ENCODE data around the gene TRPC6. TPM values are rescaled to one million over a fixed set of nuclear protein-coding genes. Genes with fewer than 3 reads are reported as not detected.

TRPC6 gene
- total RNA-seq, 4 donors from 2014 or later = 1.9 to 14.0 (median 3.9) TPM

DNA sequence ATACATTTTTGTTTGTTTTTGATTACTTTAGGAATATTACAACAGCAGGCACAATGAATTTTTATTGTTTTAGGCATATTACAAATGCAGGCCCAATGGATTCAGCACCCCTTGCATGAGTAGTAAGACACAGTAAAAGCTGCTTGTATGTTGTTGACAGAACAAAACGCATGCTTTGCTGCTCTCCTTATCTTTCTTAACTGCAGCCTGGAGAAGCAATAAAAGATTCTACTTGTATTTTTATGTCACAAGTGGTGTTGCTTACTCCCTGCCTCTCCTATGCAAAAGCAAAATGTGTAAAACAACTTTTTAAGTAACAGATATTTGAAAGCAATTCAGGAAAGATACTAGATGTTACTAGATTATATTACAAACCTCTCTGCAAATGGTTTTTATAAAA is 73.9 kb downstream of the TRPC6 start:
- ATAC-seq (ENCODE audit: low FRiP score) (no peak), DNase-seq (ENCODE audit: low spot score) (no peak)
- TF ChIP-seq, protein P1, sequence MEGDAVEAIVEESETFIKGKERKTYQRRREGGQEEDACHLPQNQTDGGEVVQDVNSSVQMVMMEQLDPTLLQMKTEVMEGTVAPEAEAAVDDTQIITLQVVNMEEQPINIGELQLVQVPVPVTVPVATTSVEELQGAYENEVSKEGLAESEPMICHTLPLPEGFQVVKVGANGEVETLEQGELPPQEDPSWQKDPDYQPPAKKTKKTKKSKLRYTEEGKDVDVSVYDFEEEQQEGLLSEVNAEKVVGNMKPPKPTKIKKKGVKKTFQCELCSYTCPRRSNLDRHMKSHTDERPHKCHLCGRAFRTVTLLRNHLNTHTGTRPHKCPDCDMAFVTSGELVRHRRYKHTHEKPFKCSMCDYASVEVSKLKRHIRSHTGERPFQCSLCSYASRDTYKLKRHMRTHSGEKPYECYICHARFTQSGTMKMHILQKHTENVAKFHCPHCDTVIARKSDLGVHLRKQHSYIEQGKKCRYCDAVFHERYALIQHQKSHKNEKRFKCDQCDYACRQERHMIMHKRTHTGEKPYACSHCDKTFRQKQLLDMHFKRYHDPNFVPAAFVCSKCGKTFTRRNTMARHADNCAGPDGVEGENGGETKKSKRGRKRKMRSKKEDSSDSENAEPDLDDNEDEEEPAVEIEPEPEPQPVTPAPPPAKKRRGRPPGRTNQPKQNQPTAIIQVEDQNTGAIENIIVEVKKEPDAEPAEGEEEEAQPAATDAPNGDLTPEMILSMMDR (IDR thresholded peaks at IDR 0.05) = no peak

DNA sequence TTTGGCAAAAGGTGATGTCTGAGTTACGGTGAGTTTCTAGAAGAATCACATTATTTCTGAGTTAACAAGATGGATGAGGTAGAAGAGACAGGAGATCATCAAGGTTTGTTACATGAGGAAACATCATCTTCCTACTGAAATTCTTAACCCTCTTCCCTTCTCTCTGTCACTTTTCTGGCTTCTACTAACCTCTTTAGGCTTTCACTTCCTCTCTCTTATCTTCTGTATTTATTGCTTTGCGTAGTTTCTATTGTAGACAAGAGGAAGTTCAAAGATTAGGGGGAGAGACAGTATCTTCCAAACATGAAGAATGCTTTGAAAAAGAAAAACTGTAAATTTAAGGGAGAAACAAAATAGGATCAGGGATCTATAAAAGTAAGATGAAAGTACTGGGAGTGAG is 75.4 kb downstream of the TRPC6 start:
- ATAC-seq (ENCODE audit: low FRiP score) (no peak), DNase-seq (ENCODE audit: low spot score) (no peak)
- TF ChIP-seq, protein P1 (IDR thresholded peaks at IDR 0.05) = no peak

DNA sequence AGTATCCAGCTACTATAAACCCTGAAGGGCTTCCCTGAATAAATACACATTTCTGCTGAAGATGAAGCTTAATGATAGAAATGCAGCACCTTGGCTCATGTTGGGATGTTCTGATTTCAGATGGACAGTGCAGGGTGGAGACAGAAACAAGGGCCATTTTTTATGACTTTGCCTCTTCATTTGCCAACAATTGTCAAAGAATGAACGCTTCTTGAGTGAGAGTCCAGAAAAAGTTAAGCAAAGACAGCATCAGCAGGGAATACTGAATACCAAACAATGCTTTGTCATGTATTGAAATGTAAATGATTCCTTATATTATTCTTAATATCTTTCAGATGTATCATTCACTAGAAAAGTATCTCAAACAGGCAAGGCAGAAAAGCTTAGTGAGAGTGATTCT is 84.9 kb downstream of the TRPC6 start:
- DNase-seq (ENCODE audit: low spot score) (no peak), ATAC-seq (ENCODE audit: low FRiP score) (no peak)
- TF ChIP-seq, protein P1 (IDR thresholded peaks at IDR 0.05) = no peak

DNA sequence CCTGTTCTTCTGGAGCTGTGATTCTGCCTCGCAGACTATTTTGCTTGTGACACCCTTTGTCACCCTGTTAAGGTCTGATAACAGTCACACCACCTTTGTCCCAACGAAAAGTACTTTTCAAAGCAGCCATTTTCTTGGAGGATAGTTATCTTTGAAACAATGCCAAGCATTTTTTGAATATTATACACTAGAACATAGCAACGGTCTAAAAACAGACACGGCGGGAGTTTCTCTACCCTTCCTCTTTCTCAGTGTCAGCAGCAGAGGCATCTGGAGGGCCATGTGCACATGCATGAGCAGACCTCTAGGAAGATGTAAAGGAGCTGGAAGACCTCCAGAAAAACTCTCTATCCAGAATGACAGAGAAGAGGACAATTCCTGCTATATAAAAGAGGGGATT is 86.5 kb downstream of the TRPC6 start:
- ATAC-seq (ENCODE audit: low FRiP score) = no peak
- DNase-seq (ENCODE audit: low spot score) = no peak
- TF ChIP-seq, protein P1 (IDR thresholded peaks at IDR 0.05) = no peak

DNA sequence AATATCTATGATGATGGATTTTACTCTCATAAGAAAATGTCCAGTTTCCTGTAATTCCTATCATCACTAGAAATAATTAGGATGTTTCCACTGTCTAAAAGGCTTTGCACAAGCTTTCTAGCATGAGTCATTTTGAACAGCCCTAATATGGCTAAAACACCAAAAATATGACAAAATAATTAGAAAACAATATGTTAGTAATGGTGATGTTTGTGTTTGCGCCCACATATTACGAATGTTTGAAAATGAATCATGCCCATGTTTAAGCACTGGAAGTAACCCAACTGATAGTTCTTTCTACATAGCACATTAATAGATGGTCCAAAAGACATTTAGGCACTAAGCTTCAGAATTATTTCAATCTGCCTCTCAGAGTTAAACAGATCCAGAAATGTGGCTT is 96.0 kb downstream of the TRPC6 start:
- no peak for DNase-seq (ENCODE audit: low spot score)
- ATAC-seq (ENCODE audit: low FRiP score) = no peak
- TF ChIP-seq, protein P1 (IDR thresholded peaks at IDR 0.05) = no peak

DNA sequence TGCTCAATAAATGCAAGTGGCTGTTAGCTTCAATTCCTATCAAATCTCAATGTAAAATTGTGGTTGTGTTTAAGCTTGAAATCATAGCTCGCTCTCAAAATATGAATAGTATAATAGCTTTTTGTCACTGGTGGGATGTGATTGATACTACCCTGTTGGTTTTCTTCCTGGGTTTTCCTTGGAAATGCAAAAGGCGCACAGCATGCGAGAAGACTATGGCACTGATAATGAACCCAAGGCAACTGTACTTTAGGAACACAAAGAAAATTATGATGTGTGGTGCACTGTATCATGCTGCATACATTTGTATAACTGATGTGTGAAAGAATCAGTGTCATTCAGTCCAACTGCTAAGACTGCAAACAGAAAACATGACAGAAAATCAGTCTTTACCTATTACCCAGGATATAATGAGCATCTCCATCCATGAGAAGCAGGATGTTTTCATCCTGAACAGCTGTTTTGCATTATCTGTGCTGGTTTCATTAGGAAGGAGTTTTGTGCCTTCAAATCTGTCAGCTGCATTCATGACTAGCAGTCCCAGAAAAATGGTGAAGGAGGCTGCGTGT is 101.2 kb downstream of the TRPC6 start:
- TF ChIP-seq, protein P1 (IDR thresholded peaks at IDR 0.05) = no peak
- DNase-seq (ENCODE audit: low spot score) (no peak), ATAC-seq (ENCODE audit: low FRiP score) (no peak)

DNA sequence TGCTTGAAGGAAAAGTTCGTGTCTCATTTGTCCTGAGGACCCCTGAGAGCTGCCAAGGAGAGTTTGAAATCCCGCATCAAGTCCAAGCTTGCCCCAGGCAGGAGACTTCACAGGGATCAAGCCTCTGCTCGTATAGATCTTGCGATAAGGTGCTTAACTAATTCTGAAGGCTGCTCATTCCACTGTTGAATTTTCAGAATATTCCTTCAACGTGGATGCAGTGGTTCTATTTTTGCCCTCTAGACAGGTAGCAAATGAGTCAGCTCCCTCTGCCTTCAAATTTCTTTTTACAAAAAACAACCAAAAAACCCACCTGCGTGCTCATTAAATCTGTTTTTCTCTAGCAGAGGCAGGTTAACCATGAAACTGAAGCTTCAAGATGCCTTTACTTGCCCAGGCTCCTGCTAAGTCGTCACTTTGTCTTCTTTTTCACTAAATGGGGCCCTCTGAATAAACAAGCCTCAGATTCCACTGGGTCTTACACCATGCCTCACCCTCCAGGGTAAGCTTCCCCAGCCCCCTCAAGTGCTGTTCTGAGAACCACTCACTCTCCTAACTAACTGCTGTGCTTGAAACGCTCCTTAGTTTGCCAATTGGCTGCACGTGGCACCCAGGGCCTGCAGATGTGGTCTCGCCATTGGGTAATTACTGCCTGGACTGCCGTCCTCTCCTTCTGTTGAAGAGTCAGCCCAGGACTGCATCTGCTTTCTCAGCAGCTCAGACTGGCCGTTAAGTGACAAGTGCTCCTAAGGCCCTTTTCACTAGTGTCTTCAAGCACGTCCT is 105.0 kb downstream of the TRPC6 start:
- TF ChIP-seq, protein P1 (IDR thresholded peaks at IDR 0.05) = no peak
- ATAC-seq (ENCODE audit: low FRiP score) = no peak

More for the DNA sequence above, 105.0 kb downstream of the TRPC6 start:
- DNase-seq (ENCODE audit: low spot score) = no peak

Measured in omental fat pad (tissue), 4 donors.